Osteoblast (primary cell): Measurements from ENCODE around the gene TRIM44. TPM values are rescaled to one million over a fixed set of nuclear protein-coding genes. Genes with fewer than 3 reads are reported as not detected.

ENCODE experiments used
- DNase-seq: peaks from one replicate; pipeline ENCODE4 v3.0.0; 2011; ENCODE audit warnings: low spot score, mixed read lengths; ENCODE audit not compliant: insufficient read length; ENCODE audit errors: missing footprints
- H2AFZ ChIP-seq: 2 replicates; pipeline ENCODE4 v1.6.0; 2011; ENCODE audit warnings: mild to moderate bottlenecking, low read length
- H3K27ac ChIP-seq: 2 replicates; pipeline ENCODE4 v1.5.1; 2011; ENCODE audit warnings: mild to moderate bottlenecking, low read depth, low read length, moderate library complexity
- H3K27me3 ChIP-seq: 2 replicates; pipeline ENCODE4 v1.6.0; 2012; ENCODE audit warnings: mild to moderate bottlenecking, control low read depth, inconsistent platforms, low read length, moderate library complexity; ENCODE audit not compliant: insufficient read depth
- H3K36me3 ChIP-seq: 2 replicates; pipeline ENCODE4 v1.5.1; 2011; ENCODE audit warnings: mild to moderate bottlenecking, low read length, control low read depth, moderate library complexity; ENCODE audit not compliant: insufficient read depth
- H3K4me1 ChIP-seq: 2 replicates; pipeline ENCODE4 v1.5.1; 2011; ENCODE audit warnings: mild to moderate bottlenecking, low read length, control low read depth, moderate library complexity; ENCODE audit not compliant: insufficient read depth
- H3K4me2 ChIP-seq: 2 replicates; pipeline ENCODE4 v1.6.0; 2011; ENCODE audit warnings: mild to moderate bottlenecking, low read length; ENCODE audit not compliant: insufficient read depth
- H3K4me3 ChIP-seq: fragments of 200-600 bp; sonication (generic); 3 replicates; pipeline ENCODE4 v1.5.1; 2012; ENCODE audit warnings: mild to moderate bottlenecking, low read length, inconsistent platforms; ENCODE audit not compliant: insufficient read depth
- H3K79me2 ChIP-seq: 2 replicates; pipeline ENCODE4 v1.6.0; 2012; ENCODE audit warnings: mild to moderate bottlenecking, low read length, control low read depth, inconsistent platforms; ENCODE audit not compliant: insufficient read depth
- H3K9me3 ChIP-seq: 2 replicates; pipeline ENCODE4 v1.5.1; 2011; ENCODE audit warnings: low read depth, low read length, control low read depth
- H4K20me1 ChIP-seq: 2 replicates; pipeline ENCODE4 v1.6.0; 2012; ENCODE audit warnings: mild to moderate bottlenecking, low read length, control low read depth; ENCODE audit not compliant: insufficient read depth
- CTCF ChIP-seq: IDR thresholded peaks from 2 replicates; pipeline ENCODE4 v1.5.1; 2011; ENCODE audit warnings: mild to moderate bottlenecking, low read depth, low read length, moderate library complexity; ENCODE audit errors: extremely low read depth
- total RNA-seq: library from RNA; depleted of rRNA; stranded (reverse); fragments of >200 nt; gene quantifications from 2 replicates; pipeline ENCODE4 v1.2.3, GENCODE V29; 2012

Gene TRIM44
- total RNA-seq, 1 donor = 40.5 TPM

- Histone ChIP-seq H3K4me2 (no peak overlapping the region), H3K27me3 (no peaks in the 10 kb centered on the region), H3K79me2 (no peaks in the 10 kb centered on the region), H3K27ac (no peak overlapping the region), H4K20me1 (no peaks in the 10 kb centered on the region), H3K9me3 (no peaks in the 10 kb centered on the region), H3K4me3 (no peak overlapping the region), H3K4me1 (no peaks in the 10 kb centered on the region), H2AFZ (no peak overlapping the region), H3K36me3 (no peaks in the 10 kb centered on the region)
- DNase-seq = no peak
- TF ChIP-seq CTCF = no peak
Observed at GRCh38 chr11:35655254-35655653, 7.3 kb upstream of the TRIM44 start.

- Histone ChIP-seq H3K4me1 (no peaks in the 10 kb centered on the region), H3K79me2 (no peaks in the 10 kb centered on the region), H3K9me3 (no peaks in the 10 kb centered on the region), H3K27me3 (no peaks in the 10 kb centered on the region), H3K4me2 (no peak overlapping the region), H2AFZ (no peak overlapping the region), H4K20me1 (no peaks in the 10 kb centered on the region), H3K36me3 (no peaks in the 10 kb centered on the region), H3K27ac (no peak overlapping the region), H3K4me3 (no peak overlapping the region)
- no peak for TF ChIP-seq CTCF
- DNase-seq = no peak
Observed at GRCh38 chr11:35655856-35656255, 6.7 kb upstream of the TRIM44 start.

GRCh38 chr11:35658020-35658948 lies 4.3 kb upstream of the TRIM44 start:
- Histone ChIP-seq H3K79me2 (peaks cover 8% of the 10 kb centered on the region), H3K4me1 (peaks cover 10% of the 10 kb centered on the region), H2AFZ (no peak overlapping the region), H3K36me3 (no peaks in the 10 kb centered on the region), H3K27ac (no peak overlapping the region), H4K20me1 (no peaks in the 10 kb centered on the region), H3K9me3 (no peaks in the 10 kb centered on the region), H3K4me2 (no peak overlapping the region), H3K4me3 (no peak overlapping the region), H3K27me3 (no peaks in the 10 kb centered on the region)
- DNase-seq = peak; percentile 25
- TF ChIP-seq CTCF = no peak

GRCh38 chr11:35661534-35661933 lies 1.0 kb upstream of the TRIM44 start:
- Histone ChIP-seq H3K4me2 (peak overlapping the region; percentile 93), H2AFZ (peak overlapping the region; percentile 97), H3K9me3 (peaks cover 5% of the 10 kb centered on the region), H3K79me2 (peaks cover 38% of the 10 kb centered on the region), H3K27ac (no peak overlapping the region), H3K4me1 (peaks cover 16% of the 10 kb centered on the region), H4K20me1 (no peaks in the 10 kb centered on the region), H3K36me3 (no peaks in the 10 kb centered on the region), H3K27me3 (no peaks in the 10 kb centered on the region), H3K4me3 (peak overlapping the region; percentile 80)
- DNase-seq = peak; percentile 68
- TF ChIP-seq CTCF = no peak
